Measurements from ENCODE around the gene PCDHGA1. TPM values are rescaled to one million over a fixed set of nuclear protein-coding genes. Genes with fewer than 3 reads are reported as not detected.

PCDHGA1 gene
- total RNA-seq, 5 donors from 2014 or later (not counting 1 experiment from before 2014, with no cell fraction given): 0.16 to 0.38 (median 0.31) TPM; not detected in 1

GRCh38 chr5:141355641-141356040 lies 25.3 kb downstream of the PCDHGA1 start:
- Histone ChIP-seq H3K9me3 (no peaks in the 10 kb centered on the region), H3K27me3 (replicated peaks in 1 of 2; ENCODE audit: control insufficient read depth in 2 of 2, extremely low read depth in 1 of 2, insufficient read depth in 2 of 2, low read length in 1 of 2) (peaks cover 10 to 51% of the 10 kb centered on the region in 2 experiments), H3K27ac (ENCODE audit: low read length) (no peak overlapping the region), H3K4me3 (ENCODE audit: control insufficient read depth in 1 of 2, extremely low read depth in 1 of 2, low read length in 1 of 2) (no peak overlapping the region), H3K36me3 (ENCODE audit: control insufficient read depth in 2 of 2, extremely low read depth in 1 of 2, insufficient read depth in 1 of 2, low read length in 1 of 2) (no peaks in the 10 kb centered on the region), H3K4me1 (ENCODE audit: control insufficient read depth in 1 of 2, extremely low read depth in 1 of 2, insufficient read depth in 2 of 2, low read length in 2 of 2) (peaks cover 0 to 4% of the 10 kb centered on the region in 2 experiments)
- ChIA-PET CTCF (interaction anchor here in 1 of 2 donors (1.0 kb wide), 2 partner anchors 25 to 208 kb away, joined by 3 to 8 read pairs; partner anchors contain the start of gene PCDHGA1), POLR2A (interaction anchor here in 1 of 2 donors (1.0 kb wide), 2 partner anchors 11 to 25 kb away, joined by 3 to 5 read pairs; partner anchors contain the start of gene PCDHGA1)
- DNase-seq: no peak
- H3K36me3 Mint-ChIP-seq: peaks cover 4% of the 10 kb centered on the region
- H3K27ac Mint-ChIP-seq: no peak overlapping the region
- H3K4me3 Mint-ChIP-seq: no peak overlapping the region
- no peak for ATAC-seq (replicated peaks in 1 of 4)
- peaks cover 0 to 2% (median 0%) of the 10 kb centered on the region in 3 donors for H3K4me1 Mint-ChIP-seq
- peaks cover 67 to 81% of the 10 kb centered on the region in 2 donors for H3K27me3 Mint-ChIP-seq
- 63% methylated on average over 24 of the region's 24 CpGs for WGBS (ENCODE audit: insufficient coverage)
- peaks cover 19 to 32% (median 29%) of the 10 kb centered on the region in 3 donors for H3K9me3 Mint-ChIP-seq

DNA sequence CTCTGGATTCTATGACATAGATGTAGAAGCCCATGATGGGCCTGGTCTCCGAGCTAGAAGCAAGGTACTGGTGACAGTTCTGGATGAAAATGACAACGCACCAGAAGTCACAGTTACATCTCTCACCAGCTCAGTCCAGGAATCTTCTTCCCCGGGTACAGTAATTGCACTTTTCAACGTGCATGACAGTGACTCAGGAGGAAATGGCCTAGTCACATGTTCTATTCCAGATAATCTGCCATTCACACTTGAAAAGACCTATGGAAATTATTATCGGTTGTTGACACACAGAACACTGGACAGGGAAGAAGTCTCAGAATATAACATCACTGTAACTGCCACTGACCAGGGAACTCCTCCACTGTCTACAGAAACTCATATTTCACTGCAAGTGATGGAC lies 25.8 kb downstream of the PCDHGA1 start:
- H3K4me3 ChIP-seq (ENCODE audit: control insufficient read depth in 1 of 2, extremely low read depth in 1 of 2, low read length in 1 of 2): no peak overlapping the region
- H3K4me1 ChIP-seq (ENCODE audit: control insufficient read depth in 1 of 2, extremely low read depth in 1 of 2, insufficient read depth in 2 of 2, low read length in 2 of 2): peaks cover 0 to 4% of the 10 kb centered on the region in 2 experiments
- Mint-ChIP-seq H3K36me3 (peaks cover 9% of the 10 kb centered on the region), H3K4me1 (peaks cover 0 to 2% (median 0%) of the 10 kb centered on the region in 3 donors), H3K9me3 (peaks cover 21 to 37% (median 34%) of the 10 kb centered on the region in 3 donors), H3K4me3 (no peak overlapping the region), H3K27ac (no peak overlapping the region), H3K27me3 (peaks cover 67 to 81% of the 10 kb centered on the region in 2 donors)
- H3K9me3 ChIP-seq: peaks cover 2% of the 10 kb centered on the region
- no peak for DNase-seq
- no peaks in the 10 kb centered on the region for H3K36me3 ChIP-seq (ENCODE audit: control insufficient read depth in 2 of 2, extremely low read depth in 1 of 2, insufficient read depth in 1 of 2, low read length in 1 of 2)
- H3K27ac ChIP-seq (ENCODE audit: low read length): no peak overlapping the region
- ChIA-PET POLR2A (interaction anchor here in 1 of 2 donors (1.0 kb wide), 2 partner anchors 12 to 26 kb away, joined by 3 to 5 read pairs; partner anchors contain the start of gene PCDHGA1), CTCF (no interaction called here)
- peaks cover 11 to 51% of the 10 kb centered on the region in 2 experiments for H3K27me3 ChIP-seq (replicated peaks in 1 of 2; ENCODE audit: control insufficient read depth in 2 of 2, extremely low read depth in 1 of 2, insufficient read depth in 2 of 2, low read length in 1 of 2)
- ATAC-seq (replicated peaks in 1 of 4): no peak
- whole genome bisulfite sequencing (ENCODE audit: insufficient coverage): 61% methylated on average over 4 of the region's 5 CpGs

- Mint-ChIP-seq H3K27me3 (peaks cover 67 to 82% of the 10 kb centered on the region in 2 donors), H3K9me3 (peaks cover 23 to 40% (median 37%) of the 10 kb centered on the region in 3 donors), H3K4me1 (peaks cover 0 to 2% (median 0%) of the 10 kb centered on the region in 3 donors), H3K4me3 (no peak overlapping the region), H3K36me3 (peaks cover 11% of the 10 kb centered on the region), H3K27ac (no peak overlapping the region)
- ChIA-PET CTCF (interaction anchor here in 1 of 2 donors (0.7 kb wide), 1 partner anchor 18 kb away, joined by 3 read pairs; the partner anchor contains the start of gene PCDHGA2), POLR2A (no interaction called here)
- Histone ChIP-seq H3K4me1 (ENCODE audit: control insufficient read depth in 1 of 2, extremely low read depth in 1 of 2, insufficient read depth in 2 of 2, low read length in 2 of 2) (peaks cover 0 to 4% of the 10 kb centered on the region in 2 experiments), H3K36me3 (ENCODE audit: control insufficient read depth in 2 of 2, extremely low read depth in 1 of 2, insufficient read depth in 1 of 2, low read length in 1 of 2) (no peaks in the 10 kb centered on the region), H3K27ac (ENCODE audit: low read length) (no peak overlapping the region), H3K27me3 (replicated peaks in 1 of 2; ENCODE audit: control insufficient read depth in 2 of 2, extremely low read depth in 1 of 2, insufficient read depth in 2 of 2, low read length in 1 of 2) (peaks cover 11 to 49% of the 10 kb centered on the region in 2 experiments), H3K4me3 (ENCODE audit: control insufficient read depth in 1 of 2, extremely low read depth in 1 of 2, low read length in 1 of 2) (no peak overlapping the region), H3K9me3 (peaks cover 2% of the 10 kb centered on the region)
- no peak for DNase-seq
- 52% methylated on average over 19 of the region's 19 CpGs for WGBS (ENCODE audit: insufficient coverage)
- ATAC-seq (replicated peaks in 1 of 4): no peak
These were observed 26.6 kb downstream of the PCDHGA1 start for GRCh38 chr5:141356950-141357349.

- ChIA-PET POLR2A (no interaction called here), CTCF (interaction anchor here (0.6 to 1.1 kb wide), 2 partner anchors 204 kb away, joined by 4 to 8 read pairs; no protein-coding TSS in a partner anchor)
- Mint-ChIP-seq H3K36me3 (peaks cover 18% of the 10 kb centered on the region), H3K4me3 (peak within 1 kb of the TSS; percentile 50 to 79 (median 70)), H3K27me3 (peaks cover 72 to 90% of the 10 kb centered on the region in 2 donors), H3K27ac (no peak within 1 kb of the TSS), H3K9me3 (peaks cover 28 to 51% (median 50%) of the 10 kb centered on the region in 3 donors), H3K4me1 (peaks cover 0 to 2% (median 0%) of the 10 kb centered on the region in 3 donors)
- ATAC-seq (replicated peaks in 1 of 4): peak in 1 of 4 experiments; percentile 54
- Histone ChIP-seq H3K27ac (ENCODE audit: low read length) (no peak within 1 kb of the TSS), H3K36me3 (ENCODE audit: control insufficient read depth in 2 of 2, extremely low read depth in 1 of 2, insufficient read depth in 1 of 2, low read length in 1 of 2) (peaks cover 0 to 3% of the 10 kb centered on the region in 2 donors), H3K27me3 (replicated peaks in 1 of 2; ENCODE audit: control insufficient read depth in 2 of 2, extremely low read depth in 1 of 2, insufficient read depth in 2 of 2, low read length in 1 of 2) (peaks cover 22 to 55% of the 10 kb centered on the region in 2 experiments), H3K4me3 (ENCODE audit: control insufficient read depth in 1 of 2, extremely low read depth in 1 of 2, low read length in 1 of 2) (peak within 1 kb of the TSS; percentile 37 to 58), H3K9me3 (peaks cover 8% of the 10 kb centered on the region), H3K4me1 (ENCODE audit: control insufficient read depth in 1 of 2, extremely low read depth in 1 of 2, insufficient read depth in 2 of 2, low read length in 2 of 2) (peaks cover 0 to 3% of the 10 kb centered on the region in 2 experiments)
- 21% methylated on average over 16 of the region's 24 CpGs for WGBS (ENCODE audit: insufficient coverage)
- peak in 1 of 35 experiments; percentile 55 for DNase-seq
These were observed 29.6 kb downstream of the PCDHGA1 start, which contains the start of gene PCDHGB2 for GRCh38 chr5:141359790-141360426. Gene PCDHGB2, plus strand, starts transcription at chr5:141359994. Its CDS starts 142 bp downstream, at chr5:141360136.

DNA sequence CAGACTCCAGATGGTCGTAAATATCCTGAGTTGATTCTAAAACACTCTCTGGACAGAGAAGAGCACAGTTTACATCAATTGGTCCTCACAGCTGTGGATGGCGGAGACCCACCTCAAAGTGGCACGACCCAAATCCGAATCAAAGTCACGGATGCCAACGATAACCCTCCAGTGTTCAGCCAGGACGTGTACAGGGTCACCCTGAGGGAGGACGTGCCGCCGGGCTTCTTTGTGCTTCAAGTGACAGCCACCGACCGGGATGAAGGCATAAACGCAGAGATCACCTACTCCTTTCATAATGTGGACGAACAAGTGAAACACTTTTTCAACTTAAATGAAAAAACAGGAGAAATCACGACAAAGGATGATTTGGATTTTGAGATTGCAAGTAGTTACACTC lies 30.4 kb downstream of the PCDHGA1 start:
- DNase-seq (no peak), ATAC-seq (replicated peaks in 1 of 4) (no peak)
- Mint-ChIP-seq H3K9me3 (peaks cover 28 to 55% (median 54%) of the 10 kb centered on the region in 3 donors), H3K4me1 (peaks cover 0 to 2% (median 0%) of the 10 kb centered on the region in 3 donors), H3K36me3 (peaks cover 20% of the 10 kb centered on the region), H3K4me3 (no peak overlapping the region), H3K27ac (no peak overlapping the region), H3K27me3 (peaks cover 74 to 91% of the 10 kb centered on the region in 2 donors)
- peaks cover 0 to 4% of the 10 kb centered on the region in 2 donors for H3K36me3 ChIP-seq (ENCODE audit: control insufficient read depth in 2 of 2, extremely low read depth in 1 of 2, insufficient read depth in 1 of 2, low read length in 1 of 2)
- H3K9me3 ChIP-seq: peaks cover 8% of the 10 kb centered on the region
- H3K4me3 ChIP-seq (ENCODE audit: control insufficient read depth in 1 of 2, extremely low read depth in 1 of 2, low read length in 1 of 2): peak overlapping the region in 1 of 2 donors; percentile 58
- POLR2A ChIA-PET: no interaction called here
- no peak overlapping the region for H3K27ac ChIP-seq (ENCODE audit: low read length)
- 64% methylated on average over 11 of the region's 15 CpGs for WGBS (ENCODE audit: insufficient coverage)
- no peaks in the 10 kb centered on the region for H3K4me1 ChIP-seq (ENCODE audit: control insufficient read depth in 1 of 2, extremely low read depth in 1 of 2, insufficient read depth in 2 of 2, low read length in 2 of 2)
- peaks cover 29 to 54% of the 10 kb centered on the region in 2 experiments for H3K27me3 ChIP-seq (replicated peaks in 1 of 2; ENCODE audit: control insufficient read depth in 2 of 2, extremely low read depth in 1 of 2, insufficient read depth in 2 of 2, low read length in 1 of 2)
- CTCF ChIA-PET: interaction anchor here in 1 of 2 donors (1.1 kb wide), 1 partner anchor 203 kb away, joined by 8 read pairs; no protein-coding TSS in a partner anchor

GRCh38 chr5:141362719-141363118 lies 32.4 kb downstream of the PCDHGA1 start:
- ATAC-seq (replicated peaks in 1 of 4) (no peak), DNase-seq (no peak)
- Mint-ChIP-seq H3K27ac (no peak overlapping the region), H3K36me3 (peaks cover 20% of the 10 kb centered on the region), H3K4me3 (peak overlapping the region in 1 of 3 donors; percentile 7), H3K27me3 (peaks cover 74 to 85% of the 10 kb centered on the region in 2 donors), H3K4me1 (peaks cover 0 to 2% (median 0%) of the 10 kb centered on the region in 3 donors), H3K9me3 (peaks cover 23 to 48% (median 47%) of the 10 kb centered on the region in 3 donors)
- POLR2A ChIA-PET: no interaction called here
- Histone ChIP-seq H3K27me3 (replicated peaks in 1 of 2; ENCODE audit: control insufficient read depth in 2 of 2, extremely low read depth in 1 of 2, insufficient read depth in 2 of 2, low read length in 1 of 2) (peaks cover 36 to 52% of the 10 kb centered on the region in 2 experiments), H3K9me3 (peaks cover 11% of the 10 kb centered on the region), H3K4me3 (ENCODE audit: control insufficient read depth in 1 of 2, extremely low read depth in 1 of 2, low read length in 1 of 2) (no peak overlapping the region), H3K36me3 (ENCODE audit: control insufficient read depth in 2 of 2, extremely low read depth in 1 of 2, insufficient read depth in 1 of 2, low read length in 1 of 2) (peaks cover 0 to 4% of the 10 kb centered on the region in 2 donors), H3K27ac (ENCODE audit: low read length) (no peak overlapping the region), H3K4me1 (ENCODE audit: control insufficient read depth in 1 of 2, extremely low read depth in 1 of 2, insufficient read depth in 2 of 2, low read length in 2 of 2) (no peaks in the 10 kb centered on the region)
- CTCF ChIA-PET: no interaction called here

All from T-cell (primary cell).